PC-3 (cell line): Measurements from ENCODE around the gene TMED9.

ENCODE experiments used
- CTCF ChIP-seq: fragments of 300-600 bp; sonication (generic); conservative IDR thresholded peaks from 2 replicates; pipeline ENCODE4 v1.5.1; 2017; ENCODE audit warnings: antibody characterized with exemption, low read depth, mild to moderate bottlenecking, low read length
- EZH2 ChIP-seq: fragments of 300-600 bp; sonication (generic); IDR thresholded peaks from one replicate; pipeline ENCODE4 v1.6.1; 2017; ENCODE audit warnings: antibody characterized with exemption, mild to moderate bottlenecking, low read length; ENCODE audit not compliant: unreplicated experiment

- TF ChIP-seq CTCF (no peak), EZH2 (no peak)
These were observed 11.6 kb downstream of the TMED9 start for GRCh38 chr5:177603631-177604030.
